Measurements from ENCODE around the gene PEX5.

DNA sequence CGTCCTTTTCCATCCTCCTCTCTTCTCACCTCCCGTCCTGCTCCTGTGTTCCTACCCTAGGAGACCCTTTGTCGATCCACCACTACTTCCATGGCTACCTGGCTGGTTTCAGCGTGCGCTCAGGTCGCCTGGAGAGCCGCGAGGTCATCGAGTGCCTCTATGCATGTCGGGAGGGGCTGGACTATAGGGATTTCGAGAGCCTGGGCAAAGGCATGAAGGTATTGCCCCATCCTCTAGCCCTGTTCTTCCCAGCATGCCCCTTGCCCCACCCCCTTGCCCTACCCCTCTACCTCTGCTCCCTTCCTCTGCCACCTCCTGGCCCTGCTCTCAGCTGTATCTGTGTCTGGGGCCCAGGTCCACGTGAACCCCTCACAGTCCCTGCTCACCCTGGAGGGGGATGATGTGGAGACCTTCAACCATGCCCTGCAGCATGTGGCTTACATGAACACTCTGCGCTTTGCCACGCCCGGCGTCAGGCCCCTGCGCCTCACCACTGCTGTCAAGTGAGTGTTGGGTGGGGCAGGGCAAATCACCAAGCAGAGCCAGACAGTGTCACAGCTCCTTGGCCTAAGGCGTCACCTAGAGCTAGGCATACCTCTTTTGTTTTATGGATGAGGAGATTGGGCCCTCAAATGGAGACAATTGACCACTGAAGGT, 46.5 kb upstream of the PEX5 start:
- TF ChIP-seq, protein P1, sequence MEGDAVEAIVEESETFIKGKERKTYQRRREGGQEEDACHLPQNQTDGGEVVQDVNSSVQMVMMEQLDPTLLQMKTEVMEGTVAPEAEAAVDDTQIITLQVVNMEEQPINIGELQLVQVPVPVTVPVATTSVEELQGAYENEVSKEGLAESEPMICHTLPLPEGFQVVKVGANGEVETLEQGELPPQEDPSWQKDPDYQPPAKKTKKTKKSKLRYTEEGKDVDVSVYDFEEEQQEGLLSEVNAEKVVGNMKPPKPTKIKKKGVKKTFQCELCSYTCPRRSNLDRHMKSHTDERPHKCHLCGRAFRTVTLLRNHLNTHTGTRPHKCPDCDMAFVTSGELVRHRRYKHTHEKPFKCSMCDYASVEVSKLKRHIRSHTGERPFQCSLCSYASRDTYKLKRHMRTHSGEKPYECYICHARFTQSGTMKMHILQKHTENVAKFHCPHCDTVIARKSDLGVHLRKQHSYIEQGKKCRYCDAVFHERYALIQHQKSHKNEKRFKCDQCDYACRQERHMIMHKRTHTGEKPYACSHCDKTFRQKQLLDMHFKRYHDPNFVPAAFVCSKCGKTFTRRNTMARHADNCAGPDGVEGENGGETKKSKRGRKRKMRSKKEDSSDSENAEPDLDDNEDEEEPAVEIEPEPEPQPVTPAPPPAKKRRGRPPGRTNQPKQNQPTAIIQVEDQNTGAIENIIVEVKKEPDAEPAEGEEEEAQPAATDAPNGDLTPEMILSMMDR (conservative IDR thresholded peaks at IDR 0.05; ENCODE audit: low read length) = no peak
- TF ChIP-seq EZH2phosphoT487 (IDR thresholded peaks at IDR 0.05; ENCODE audit: borderline replicate concordance) = no peak

All from Loucy (cell line).